ENCODE data around the gene ME2. TPM values are rescaled to one million over a fixed set of nuclear protein-coding genes. Genes with fewer than 3 reads are reported as not detected.
A peak's percentile ranks its signal among the peaks of the same experiment; 100 is the strongest.

Gene ME2
- total and polyA plus RNA-seq, 9 of the 15 experiments (the other 6 are each of a cell fraction or from before 2014, with no cell fraction given), result 12.3 to 54.4 (median 36.2) TPM

DNA sequence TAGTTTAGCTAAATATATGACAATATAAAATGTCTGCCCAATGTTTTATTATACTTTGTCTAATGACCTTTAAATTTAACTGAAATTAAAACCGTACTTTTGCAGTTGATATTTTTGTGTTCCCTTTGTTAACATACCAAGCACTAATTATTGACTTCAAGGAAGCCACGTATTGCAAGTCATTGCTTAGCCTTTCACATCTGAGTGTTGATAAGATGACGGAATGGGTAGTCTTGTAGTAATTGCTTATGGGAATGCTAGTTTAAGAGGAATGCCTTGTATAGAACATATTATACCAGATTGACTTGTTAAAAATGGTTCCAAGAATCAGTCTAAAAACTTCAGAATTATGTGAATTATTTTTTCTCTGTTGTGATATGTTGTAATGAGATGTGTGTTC lies 74.9 kb downstream of the ME2 start:
- ChIA-PET CTCF (ENCODE audit: low intra/inter-chr PET ratio) (no interaction called here), POLR2A (no interaction called here)
- Histone ChIP-seq H2AFZ (ENCODE audit: low read depth, low read length) (peak overlapping the region; percentile 67; the same call in 1 of the 2 replicates), H4K20me1 (replicated peaks; ENCODE audit: control insufficient read depth, insufficient read depth, low read length) (no peaks in the 10 kb centered on the region), H3K4me1 (replicated peaks in 1 of 2; ENCODE audit: control insufficient read depth in 2 of 2, insufficient read depth in 2 of 2, low read length in 2 of 2) (no peaks in the 10 kb centered on the region; a peak in 2 of 5 replicates), H3K9ac (ENCODE audit: insufficient read depth in 1 of 2, low read depth in 2 of 2, low read length in 2 of 2) (no peak overlapping the region), H3K27ac (ENCODE audit: extremely low read depth, low read depth, low read length) (no peak overlapping the region), H3K27me3 (ENCODE audit: control insufficient read depth in 2 of 2, insufficient read depth in 2 of 2, low read length in 2 of 2) (no peaks in the 10 kb centered on the region), H3K9me1 (ENCODE audit: control insufficient read depth, insufficient read depth, low read length) (no peaks in the 10 kb centered on the region), H3K9me3 (replicated peaks; ENCODE audit: control insufficient read depth, insufficient read depth, low read depth, low read length) (no peaks in the 10 kb centered on the region), H3K79me2 (ENCODE audit: control insufficient read depth, insufficient read depth, low read length) (no peaks in the 10 kb centered on the region), H3K36me3 (ENCODE audit: control insufficient read depth, insufficient read depth, low read length) (no peaks in the 10 kb centered on the region), H3K4me2 (ENCODE audit: insufficient read depth, low read length) (no peak overlapping the region), H3K4me3 (no peak overlapping the region)
- FAIRE-seq, result no peak
- DNase-seq (ENCODE audit: extremely low read depth in 1 of 4, low spot score in 3 of 4), result peak in 3 of 4 experiments; percentile 7 to 27 (median 23)
- no TSS peak for BruUV-seq (replicated peaks)
- peak; percentile 75 for ATAC-seq
- in situ Hi-C loops (cut with MboI), result no loop called here
- intact Hi-C loops (cut with micrococcal nuclease), result no loop called here
- WGBS (ENCODE audit: insufficient coverage, low coverage, missing lambda C conversion rate), result 5% methylated on average over 3 of the region's 3 CpGs
- no peak for TF ChIP-seq NEUROD1 (IDR thresholded peaks at IDR 0.05; ENCODE audit: borderline replicate concordance, low read depth, low read length, partially characterized antibody)
- TF ChIP-seq, protein P1, sequence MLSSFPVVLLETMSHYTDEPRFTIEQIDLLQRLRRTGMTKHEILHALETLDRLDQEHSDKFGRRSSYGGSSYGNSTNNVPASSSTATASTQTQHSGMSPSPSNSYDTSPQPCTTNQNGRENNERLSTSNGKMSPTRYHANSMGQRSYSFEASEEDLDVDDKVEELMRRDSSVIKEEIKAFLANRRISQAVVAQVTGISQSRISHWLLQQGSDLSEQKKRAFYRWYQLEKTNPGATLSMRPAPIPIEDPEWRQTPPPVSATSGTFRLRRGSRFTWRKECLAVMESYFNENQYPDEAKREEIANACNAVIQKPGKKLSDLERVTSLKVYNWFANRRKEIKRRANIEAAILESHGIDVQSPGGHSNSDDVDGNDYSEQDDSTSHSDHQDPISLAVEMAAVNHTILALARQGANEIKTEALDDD (IDR thresholded peaks at IDR 0.05), result peak; percentile 74
- peak; percentile 48; the same call in 1 of the 2 replicates for TF ChIP-seq MAFF (IDR thresholded peaks at IDR 0.05; ENCODE audit: low read length)
- TF ChIP-seq, protein P2, sequence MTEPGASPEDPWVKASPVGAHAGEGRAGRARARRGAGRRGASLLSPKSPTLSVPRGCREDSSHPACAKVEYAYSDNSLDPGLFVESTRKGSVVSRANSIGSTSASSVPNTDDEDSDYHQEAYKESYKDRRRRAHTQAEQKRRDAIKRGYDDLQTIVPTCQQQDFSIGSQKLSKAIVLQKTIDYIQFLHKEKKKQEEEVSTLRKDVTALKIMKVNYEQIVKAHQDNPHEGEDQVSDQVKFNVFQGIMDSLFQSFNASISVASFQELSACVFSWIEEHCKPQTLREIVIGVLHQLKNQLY (CRISPR knock-in tag; conservative IDR thresholded peaks at IDR 0.05), result no peak
- TF ChIP-seq, protein P3, sequence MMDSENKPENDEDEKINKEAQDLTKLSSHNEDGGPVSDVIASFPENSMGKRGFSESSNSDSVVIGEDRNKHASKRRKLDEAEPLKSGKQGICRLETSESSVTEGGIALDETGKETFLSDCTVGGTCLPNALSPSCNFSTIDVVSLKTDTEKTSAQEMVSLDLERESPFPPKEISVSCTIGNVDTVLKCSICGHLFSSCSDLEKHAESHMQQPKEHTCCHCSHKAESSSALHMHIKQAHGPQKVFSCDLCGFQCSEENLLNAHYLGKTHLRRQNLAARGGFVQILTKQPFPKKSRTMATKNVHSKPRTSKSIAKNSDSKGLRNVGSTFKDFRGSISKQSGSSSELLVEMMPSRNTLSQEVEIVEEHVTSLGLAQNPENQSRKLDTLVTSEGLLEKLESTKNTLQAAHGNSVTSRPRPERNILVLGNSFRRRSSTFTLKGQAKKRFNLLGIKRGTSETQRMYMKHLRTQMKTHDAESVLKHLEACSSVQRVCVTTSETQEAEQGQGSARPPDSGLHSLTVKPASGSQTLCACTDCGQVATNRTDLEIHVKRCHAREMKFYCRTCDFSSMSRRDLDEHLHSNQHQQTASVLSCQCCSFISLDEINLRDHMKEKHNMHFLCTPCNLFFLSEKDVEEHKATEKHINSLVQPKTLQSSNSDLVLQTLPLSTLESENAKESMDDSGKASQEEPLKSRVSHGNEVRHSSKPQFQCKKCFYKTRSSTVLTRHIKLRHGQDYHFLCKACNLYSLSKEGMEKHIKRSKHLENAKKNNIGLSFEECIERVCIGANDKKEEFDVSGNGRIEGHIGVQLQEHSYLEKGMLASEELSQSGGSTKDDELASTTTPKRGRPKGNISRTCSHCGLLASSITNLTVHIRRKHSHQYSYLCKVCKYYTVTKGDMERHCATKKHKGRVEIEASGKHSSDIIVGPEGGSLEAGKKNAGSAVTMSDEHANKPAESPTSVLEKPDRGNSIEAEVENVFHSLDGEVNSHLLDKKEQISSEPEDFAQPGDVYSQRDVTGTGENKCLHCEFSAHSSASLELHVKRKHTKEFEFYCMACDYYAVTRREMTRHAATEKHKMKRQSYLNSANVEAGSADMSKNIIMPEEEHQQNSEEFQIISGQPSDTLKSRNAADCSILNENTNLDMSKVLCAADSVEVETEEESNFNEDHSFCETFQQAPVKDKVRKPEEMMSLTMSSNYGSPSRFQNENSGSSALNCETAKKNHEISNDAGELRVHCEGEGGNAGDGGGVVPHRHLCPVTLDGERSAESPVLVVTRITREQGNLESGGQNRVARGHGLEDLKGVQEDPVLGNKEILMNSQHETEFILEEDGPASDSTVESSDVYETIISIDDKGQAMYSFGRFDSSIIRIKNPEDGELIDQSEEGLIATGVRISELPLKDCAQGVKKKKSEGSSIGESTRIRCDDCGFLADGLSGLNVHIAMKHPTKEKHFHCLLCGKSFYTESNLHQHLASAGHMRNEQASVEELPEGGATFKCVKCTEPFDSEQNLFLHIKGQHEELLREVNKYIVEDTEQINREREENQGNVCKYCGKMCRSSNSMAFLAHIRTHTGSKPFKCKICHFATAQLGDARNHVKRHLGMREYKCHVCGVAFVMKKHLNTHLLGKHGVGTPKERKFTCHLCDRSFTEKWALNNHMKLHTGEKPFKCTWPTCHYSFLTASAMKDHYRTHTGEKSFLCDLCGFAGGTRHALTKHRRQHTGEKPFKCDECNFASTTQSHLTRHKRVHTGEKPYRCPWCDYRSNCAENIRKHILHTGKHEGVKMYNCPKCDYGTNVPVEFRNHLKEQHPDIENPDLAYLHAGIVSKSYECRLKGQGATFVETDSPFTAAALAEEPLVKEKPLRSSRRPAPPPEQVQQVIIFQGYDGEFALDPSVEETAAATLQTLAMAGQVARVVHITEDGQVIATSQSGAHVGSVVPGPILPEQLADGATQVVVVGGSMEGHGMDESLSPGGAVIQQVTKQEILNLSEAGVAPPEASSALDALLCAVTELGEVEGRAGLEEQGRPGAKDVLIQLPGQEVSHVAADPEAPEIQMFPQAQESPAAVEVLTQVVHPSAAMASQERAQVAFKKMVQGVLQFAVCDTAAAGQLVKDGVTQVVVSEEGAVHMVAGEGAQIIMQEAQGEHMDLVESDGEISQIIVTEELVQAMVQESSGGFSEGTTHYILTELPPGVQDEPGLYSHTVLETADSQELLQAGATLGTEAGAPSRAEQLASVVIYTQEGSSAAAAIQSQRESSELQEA (IDR thresholded peaks at IDR 0.05; ENCODE audit: low read depth), result no peak
- no peak for TF ChIP-seq ZNF239 (CRISPR knock-in tag; IDR thresholded peaks at IDR 0.05)
- no peak for TF ChIP-seq U2AF1 (optimal IDR thresholded peaks at IDR 0.05; ENCODE audit: low read depth, low read length)
- no peak for TF ChIP-seq ZSCAN32 (CRISPR knock-in tag; IDR thresholded peaks at IDR 0.05)
- TF ChIP-seq SPI1 (IDR thresholded peaks at IDR 0.05; ENCODE audit: borderline replicate concordance, low read depth, low read length), result no peak
- no peak for TF ChIP-seq SMAD3 (CRISPR knock-in tag; conservative IDR thresholded peaks at IDR 0.05)
- TF ChIP-seq, protein P4, sequence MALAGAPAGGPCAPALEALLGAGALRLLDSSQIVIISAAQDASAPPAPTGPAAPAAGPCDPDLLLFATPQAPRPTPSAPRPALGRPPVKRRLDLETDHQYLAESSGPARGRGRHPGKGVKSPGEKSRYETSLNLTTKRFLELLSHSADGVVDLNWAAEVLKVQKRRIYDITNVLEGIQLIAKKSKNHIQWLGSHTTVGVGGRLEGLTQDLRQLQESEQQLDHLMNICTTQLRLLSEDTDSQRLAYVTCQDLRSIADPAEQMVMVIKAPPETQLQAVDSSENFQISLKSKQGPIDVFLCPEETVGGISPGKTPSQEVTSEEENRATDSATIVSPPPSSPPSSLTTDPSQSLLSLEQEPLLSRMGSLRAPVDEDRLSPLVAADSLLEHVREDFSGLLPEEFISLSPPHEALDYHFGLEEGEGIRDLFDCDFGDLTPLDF (CRISPR knock-in tag; IDR thresholded peaks at IDR 0.05), result no peak

All from K562 (cell line).